GM19467 (cell line): ENCODE measurements around the gene EXD3.
"Not testable (repeated sequence)": the region's sequence is repeated elsewhere in the genome, so short reads cannot be mapped to it uniquely, and the experiment has no call there.

Experiments used
- ATAC-seq: cut with Tn5 transposase; IDR thresholded peaks from one replicate; pipeline ENCODE4 v1.9.1; 2021; ENCODE audit warnings: mild to moderate bottlenecking, moderate library complexity; ENCODE audit not compliant: unreplicated experiment

The EXD3 gene

GRCh38 chr9:137382444-137383080 is 40.4 kb downstream of the EXD3 start:
- ATAC-seq: no peak

- no peak for ATAC-seq
Measured at GRCh38 chr9:137381501-137382443, 41.2 kb downstream of the EXD3 start.

GRCh38 chr9:137380606-137381005 is 42.4 kb downstream of the EXD3 start:
- no peak for ATAC-seq

GRCh38 chr9:137380171-137380570 is 42.8 kb downstream of the EXD3 start:
- ATAC-seq: no peak

GRCh38 chr9:137379761-137380161 is 43.2 kb downstream of the EXD3 start:
- ATAC-seq: no peak

GRCh38 chr9:137378688-137379410 is 44.1 kb downstream of the EXD3 start:
- ATAC-seq: not testable (repeated sequence)

GRCh38 chr9:137376386-137376785 is 46.6 kb downstream of the EXD3 start:
- ATAC-seq: no peak

GRCh38 chr9:137375321-137376058 is 47.5 kb downstream of the EXD3 start:
- no peak for ATAC-seq

- ATAC-seq: no peak
Measured at GRCh38 chr9:137374131-137374845, 48.7 kb downstream of the EXD3 start.

GRCh38 chr9:137373611-137373980 is 49.4 kb downstream of the EXD3 start:
- ATAC-seq: no peak

- ATAC-seq: no peak
Measured at GRCh38 chr9:137372693-137373610, 50.0 kb downstream of the EXD3 start.

GRCh38 chr9:137371946-137372651 is 50.9 kb downstream of the EXD3 start:
- ATAC-seq: no peak

- no peak for ATAC-seq
Measured at GRCh38 chr9:137371521-137371941, 51.4 kb downstream of the EXD3 start.

- no peak for ATAC-seq
Measured at GRCh38 chr9:137370865-137371520, 52.0 kb downstream of the EXD3 start.

GRCh38 chr9:137369911-137370764 is 52.8 kb downstream of the EXD3 start:
- ATAC-seq: no peak

GRCh38 chr9:137369061-137369787 is 53.7 kb downstream of the EXD3 start:
- ATAC-seq: no peak
